Ishikawa (cell line): Measurements from ENCODE around the gene PRRC2B.

ENCODE experiments used
- CEBPB ChIP-seq: IDR thresholded peaks from 2 replicates; pipeline ENCODE4 v1.6.1; 2012
- CREB1 ChIP-seq: IDR thresholded peaks from 2 replicates; pipeline ENCODE4 v1.6.1; 2012; ENCODE audit warnings: low read depth
- EGR1 ChIP-seq: IDR thresholded peaks from 2 replicates; pipeline ENCODE4 v1.6.1; 2012
- EP300 ChIP-seq: IDR thresholded peaks from 2 replicates; pipeline ENCODE4 v1.6.1; 2012; ENCODE audit warnings: borderline replicate concordance
- FOXM1 ChIP-seq: IDR thresholded peaks from 2 replicates; pipeline ENCODE4 v1.6.1; 2012; ENCODE audit warnings: low read depth, borderline replicate concordance
- MAX ChIP-seq: IDR thresholded peaks from 2 replicates; pipeline ENCODE4 v1.6.1; 2012
- NFIC ChIP-seq: IDR thresholded peaks from 2 replicates; pipeline ENCODE4 v1.6.1; 2012
- RAD21 ChIP-seq: IDR thresholded peaks from 2 replicates; pipeline ENCODE4 v1.6.1; 2012; ENCODE audit warnings: low read depth
- REST ChIP-seq: IDR thresholded peaks from 2 replicates; pipeline ENCODE4 v1.6.1; 2012; ENCODE audit warnings: low read depth, mild to moderate bottlenecking
- TAF1 ChIP-seq: IDR thresholded peaks from 2 replicates; pipeline ENCODE4 v1.6.1; 2012; ENCODE audit warnings: low read depth, mild to moderate bottlenecking
- TCF12 ChIP-seq: IDR thresholded peaks from 2 replicates; pipeline ENCODE4 v1.6.1; 2012; ENCODE audit warnings: low read depth
- TEAD4 ChIP-seq: IDR thresholded peaks from 2 replicates; pipeline ENCODE4 v1.6.1; 2012
- USF1 ChIP-seq: IDR thresholded peaks from 2 replicates; pipeline ENCODE4 v1.6.1; 2012
- YY1 ChIP-seq: IDR thresholded peaks from 2 replicates; pipeline ENCODE4 v1.6.1; 2012; ENCODE audit warnings: low read depth
- ZBTB7A ChIP-seq: IDR thresholded peaks from 2 replicates; pipeline ENCODE4 v1.6.1; 2012; ENCODE audit warnings: low read depth

PRRC2B gene

GRCh38 chr9:131403493-131403773 is 9.5 kb downstream of the PRRC2B start:
- TF ChIP-seq CREB1 (no peak), NFIC (no peak), EGR1 (no peak), TAF1 (no peak), ZBTB7A (no peak), YY1 (no peak), CEBPB (no peak), USF1 (no peak), RAD21 (no peak), REST (no peak)

GRCh38 chr9:131404581-131404980 is 10.7 kb downstream of the PRRC2B start:
- TF ChIP-seq CEBPB, result no peak
- no peak for TF ChIP-seq CREB1
- TF ChIP-seq EP300, result no peak
- no peak for TF ChIP-seq TAF1
- no peak for TF ChIP-seq TCF12
- TF ChIP-seq NFIC, result no peak
- no peak for TF ChIP-seq ZBTB7A
- no peak for TF ChIP-seq YY1
- TF ChIP-seq RAD21, result no peak
- TF ChIP-seq EGR1, result no peak
- TF ChIP-seq REST, result no peak
- TF ChIP-seq FOXM1, result no peak

- TF ChIP-seq NFIC (no peak), EP300 (no peak), YY1 (no peak), ZBTB7A (no peak), MAX (no peak), FOXM1 (no peak), USF1 (no peak), TCF12 (no peak), TEAD4 (no peak), RAD21 (no peak), REST (no peak), CEBPB (no peak), CREB1 (no peak), TAF1 (no peak), EGR1 (no peak)
Measured at GRCh38 chr9:131404987-131405386, 11.1 kb downstream of the PRRC2B start.

GRCh38 chr9:131405428-131405827 is 11.5 kb downstream of the PRRC2B start:
- TF ChIP-seq TEAD4, result peak; percentile 64
- no peak for TF ChIP-seq CREB1
- 0 out of 2 replicates have a peak, but pooled peaks have one; percentile 17 for TF ChIP-seq TCF12
- 0 out of 2 replicates have a peak, but pooled peaks have one; percentile 23 for TF ChIP-seq CEBPB
- TF ChIP-seq TAF1, result no peak
- TF ChIP-seq EGR1, result no peak
- TF ChIP-seq NFIC, result peak; percentile 7; the same call in 1 of the 2 replicates
- TF ChIP-seq EP300, result peak; percentile 34; the same call in 1 of the 2 replicates
- TF ChIP-seq RAD21, result no peak
- no peak for TF ChIP-seq REST
- no peak for TF ChIP-seq ZBTB7A
- TF ChIP-seq USF1, result no peak
- peak; percentile 46 for TF ChIP-seq MAX
- no peak for TF ChIP-seq FOXM1
- no peak for TF ChIP-seq YY1
